Measurements from ENCODE around the gene PITX1.

- TF ChIP-seq EZH2phosphoT487 (IDR thresholded peaks at IDR 0.05) (no peak), CTCF (IDR thresholded peaks at IDR 0.05) (no peak), EZH2 (IDR thresholded peaks at IDR 0.05) (no peak)
Observed at GRCh38 chr5:134994560-134995156, 39.4 kb downstream of the PITX1 start.

Data from neural progenitor cell (in vitro differentiated cells).